ENCODE results near the gene PRR30.

- TF ChIP-seq CTCF (IDR thresholded peaks at IDR 0.05) (no peak), EZH2 (IDR thresholded peaks at IDR 0.05; ENCODE audit: borderline replicate concordance, insufficient read depth, low read depth, low read length, poor library complexity, severe bottlenecking) (no peak)
Measured at GRCh38 chr2:27127883-27128667, 11.1 kb downstream of the PRR30 start.
